ENCODE data around the gene CPAMD8. TPM values are rescaled to one million over a fixed set of nuclear protein-coding genes. Genes with fewer than 3 reads are reported as not detected.
"Not testable (repeated sequence)": the region's sequence is repeated elsewhere in the genome, so short reads cannot be mapped to it uniquely, and the experiment has no call there.

The CPAMD8 gene
- total RNA-seq, 1 donor from 2014 or later, result 16.3 TPM

- no peak for TF ChIP-seq EZH2phosphoT487 (IDR thresholded peaks at IDR 0.05)
- no peak for TF ChIP-seq CTCF (IDR thresholded peaks at IDR 0.05)
- TF ChIP-seq EZH2 (IDR thresholded peaks at IDR 0.05), result no peak
- peaks cover 9% of the 10 kb centered on the region for H3K79me2 ChIP-seq (ENCODE audit: low read depth)
- H3K4me3 ChIP-seq, result no peak overlapping the region
- no peak overlapping the region for H3K4me2 ChIP-seq
- H3K27ac ChIP-seq, result no peak overlapping the region
- H3K27me3 Mint-ChIP-seq (ENCODE audit: insufficient read depth, low read depth), result peaks cover 2% of the 10 kb centered on the region
- no peak for DNase-seq (ENCODE audit: low spot score)
- H3K36me3 ChIP-seq, result no peaks in the 10 kb centered on the region
- no peak overlapping the region for H2AFZ ChIP-seq (replicated peaks)
- no peak overlapping the region for H3K4me3 Mint-ChIP-seq
- H4K20me1 ChIP-seq (ENCODE audit: low read depth), result peaks cover 7% of the 10 kb centered on the region
- no peaks in the 10 kb centered on the region for H3K4me1 Mint-ChIP-seq
- peaks cover 6% of the 10 kb centered on the region for H3F3A ChIP-seq (ENCODE audit: low read depth)
- peaks cover 7% of the 10 kb centered on the region for H3K9me3 Mint-ChIP-seq
- H3K9ac ChIP-seq, result no peak overlapping the region
- no peaks in the 10 kb centered on the region for H3K9me3 ChIP-seq (ENCODE audit: low read depth)
- no peaks in the 10 kb centered on the region for H3K27me3 ChIP-seq
- no peaks in the 10 kb centered on the region for H3K4me1 ChIP-seq
- H3K36me3 Mint-ChIP-seq, result peaks cover 25% of the 10 kb centered on the region
- no peak overlapping the region for H3K27ac Mint-ChIP-seq
Observed at GRCh38 chr19:16875584-16876555, 150.7 kb downstream of the CPAMD8 start.

- H2AFZ ChIP-seq (replicated peaks); H3F3A ChIP-seq (ENCODE audit: low read depth); H3K4me1 ChIP-seq; H3K79me2 ChIP-seq (ENCODE audit: low read depth); DNase-seq (ENCODE audit: low spot score); H3K4me1 Mint-ChIP-seq; H3K9ac ChIP-seq; H3K36me3 ChIP-seq; H3K27me3 ChIP-seq; H3K4me3 ChIP-seq; H3K4me2 ChIP-seq; H3K4me3 Mint-ChIP-seq; H4K20me1 ChIP-seq (ENCODE audit: low read depth); H3K27ac ChIP-seq; H3K9me3 Mint-ChIP-seq; H3K9me3 ChIP-seq (ENCODE audit: low read depth); H3K27me3 Mint-ChIP-seq (ENCODE audit: insufficient read depth, low read depth): not testable (repeated sequence)
- H3K36me3 Mint-ChIP-seq, result peaks cover 17% of the 10 kb centered on the region
- peak overlapping the region; percentile 89 for H3K27ac Mint-ChIP-seq
Observed at GRCh38 chr19:16874978-16875299, 151.7 kb downstream of the CPAMD8 start.

- Mint-ChIP-seq H3K27me3 (ENCODE audit: insufficient read depth, low read depth) (peaks cover 2% of the 10 kb centered on the region), H3K9me3 (no peaks in the 10 kb centered on the region), H3K4me1 (no peaks in the 10 kb centered on the region), H3K36me3 (peaks cover 17% of the 10 kb centered on the region), H3K4me3 (no peak overlapping the region), H3K27ac (peak overlapping the region; percentile 89)
- Histone ChIP-seq H2AFZ (replicated peaks) (no peak overlapping the region), H3K79me2 (ENCODE audit: low read depth) (peaks cover 9% of the 10 kb centered on the region), H3K9ac (no peak overlapping the region), H3K9me3 (ENCODE audit: low read depth) (no peaks in the 10 kb centered on the region), H3K4me2 (no peak overlapping the region), H3K27me3 (no peaks in the 10 kb centered on the region), H4K20me1 (ENCODE audit: low read depth) (peaks cover 7% of the 10 kb centered on the region), H3K27ac (no peak overlapping the region), H3K4me3 (no peak overlapping the region), H3K36me3 (no peaks in the 10 kb centered on the region), H3K4me1 (no peaks in the 10 kb centered on the region), H3F3A (ENCODE audit: low read depth) (peaks cover 6% of the 10 kb centered on the region)
- no peak for DNase-seq (ENCODE audit: low spot score)
- TF ChIP-seq EZH2phosphoT487 (IDR thresholded peaks at IDR 0.05), result no peak
- TF ChIP-seq EZH2 (IDR thresholded peaks at IDR 0.05), result no peak
- no peak for TF ChIP-seq CTCF (IDR thresholded peaks at IDR 0.05)
Observed at GRCh38 chr19:16874250-16874977, 152.2 kb downstream of the CPAMD8 start.
